ENCODE data around the gene KNL1. TPM values are rescaled to one million over a fixed set of nuclear protein-coding genes. Genes with fewer than 3 reads are reported as not detected.
"Not testable (repeated sequence)": the region's sequence is repeated elsewhere in the genome, so short reads cannot be mapped to it uniquely, and the experiment has no call there.

The KNL1 gene
- polyA plus RNA-seq, 1 donor, result 9.0 TPM

DNA sequence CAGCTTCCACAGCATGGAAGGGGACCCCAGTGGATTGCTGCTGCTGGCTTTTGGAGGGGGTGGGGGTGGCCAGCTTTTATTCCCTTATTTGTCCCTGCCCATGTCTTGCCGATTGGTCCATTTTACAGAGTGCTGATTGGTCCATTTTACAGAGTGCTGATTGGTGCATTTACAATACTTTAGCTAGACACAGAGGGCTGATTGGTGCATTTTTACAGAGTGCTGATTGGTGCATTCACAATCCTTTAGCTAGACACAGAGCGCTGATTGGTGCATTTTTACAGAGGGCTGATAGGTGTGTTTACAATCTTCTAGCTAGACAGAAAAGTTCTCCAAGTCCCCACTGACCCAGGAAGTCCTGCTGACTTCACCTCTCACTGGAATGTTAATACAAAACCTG lies 12.3 kb upstream of the KNL1 start:
- DNase-seq, result not testable (repeated sequence)

DNA sequence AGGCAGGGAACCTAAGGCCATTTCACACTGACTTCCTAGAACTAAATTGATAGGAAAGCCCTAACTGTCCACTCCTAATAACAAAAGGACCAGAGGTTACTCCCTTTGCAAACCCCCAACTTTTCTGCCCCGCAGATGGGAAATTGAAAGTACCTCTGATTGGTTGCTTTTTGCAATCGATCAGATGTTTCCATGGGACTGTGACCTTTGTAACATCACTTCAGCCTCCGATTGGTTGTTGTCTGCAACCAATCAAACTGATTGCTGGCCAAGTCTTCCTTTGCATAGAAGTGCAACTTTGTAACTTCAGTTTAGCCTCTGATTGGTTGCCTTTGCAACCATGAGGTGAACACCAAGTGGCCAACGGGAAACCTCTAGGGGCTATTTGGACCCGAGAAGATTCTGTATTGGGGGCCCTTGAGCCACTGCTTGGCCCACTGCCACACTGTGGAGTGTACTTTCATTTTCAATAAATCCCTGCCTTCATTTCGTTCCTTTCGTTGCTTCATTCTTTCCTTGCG lies 11.3 kb upstream of the KNL1 start:
- peak; percentile 65 for DNase-seq

GRCh38 chr15:40584191-40584590 lies 9.9 kb upstream of the KNL1 start:
- peak; percentile 49 for DNase-seq

DNA sequence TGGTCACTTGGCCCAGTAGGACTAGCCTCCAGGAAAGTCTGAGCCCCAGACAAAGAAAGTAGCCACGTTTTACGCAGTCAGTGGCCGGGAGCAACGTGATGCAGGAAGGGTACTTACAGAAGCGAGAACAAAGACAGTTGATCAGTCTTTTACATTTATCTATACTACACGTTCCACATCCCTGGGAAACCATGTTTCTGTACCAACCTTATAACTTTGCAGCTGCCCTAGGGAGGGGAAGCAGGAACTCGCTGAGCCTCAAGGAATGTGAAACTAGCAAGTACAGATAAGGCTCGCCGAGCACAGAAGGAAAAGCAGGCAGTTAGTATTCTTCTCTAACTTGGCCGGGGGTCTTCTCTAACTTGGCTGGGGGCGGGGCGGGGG lies 3.4 kb upstream of the KNL1 start:
- DNase-seq, result no peak

DNA sequence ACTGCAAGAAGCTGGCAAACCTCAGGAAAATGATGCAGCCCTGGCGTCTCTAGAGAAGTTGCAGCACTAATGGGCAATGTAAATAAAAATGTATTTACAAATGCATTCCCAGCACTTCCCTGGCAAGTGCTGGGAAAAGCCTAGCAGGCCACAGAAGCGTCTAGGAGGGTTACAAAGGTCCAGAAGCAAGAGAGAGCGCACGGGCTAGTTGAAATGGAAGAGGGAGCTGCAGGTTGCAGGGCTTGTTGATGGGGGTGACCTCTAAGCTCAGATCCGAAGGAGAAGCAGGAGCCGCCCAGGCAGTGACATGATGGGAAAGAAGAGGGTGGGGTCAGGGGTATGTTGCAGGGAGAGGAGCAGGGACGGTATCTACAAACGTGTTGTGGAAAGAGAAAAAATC lies 2.7 kb upstream of the KNL1 start:
- DNase-seq, result no peak

DNA sequence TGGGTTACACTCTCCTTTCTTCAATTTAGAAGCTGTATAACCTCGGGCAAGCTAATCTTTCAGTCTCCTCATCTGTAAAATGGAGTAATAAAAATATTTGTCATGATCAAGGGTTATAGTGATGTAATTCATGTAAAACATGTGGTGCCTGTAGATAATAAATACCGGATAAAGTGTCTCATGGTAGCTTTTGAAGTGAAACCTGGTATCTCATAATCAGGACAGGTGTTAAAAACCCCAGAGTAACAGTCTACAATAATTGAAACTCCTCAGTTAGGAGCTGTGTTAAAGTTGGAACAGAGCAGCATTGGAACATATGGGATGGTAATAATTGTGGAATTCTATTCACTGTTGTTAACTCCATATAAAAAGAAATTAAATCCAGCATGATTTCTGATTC lies 884 bp upstream of the KNL1 start:
- DNase-seq, result no peak

DNA sequence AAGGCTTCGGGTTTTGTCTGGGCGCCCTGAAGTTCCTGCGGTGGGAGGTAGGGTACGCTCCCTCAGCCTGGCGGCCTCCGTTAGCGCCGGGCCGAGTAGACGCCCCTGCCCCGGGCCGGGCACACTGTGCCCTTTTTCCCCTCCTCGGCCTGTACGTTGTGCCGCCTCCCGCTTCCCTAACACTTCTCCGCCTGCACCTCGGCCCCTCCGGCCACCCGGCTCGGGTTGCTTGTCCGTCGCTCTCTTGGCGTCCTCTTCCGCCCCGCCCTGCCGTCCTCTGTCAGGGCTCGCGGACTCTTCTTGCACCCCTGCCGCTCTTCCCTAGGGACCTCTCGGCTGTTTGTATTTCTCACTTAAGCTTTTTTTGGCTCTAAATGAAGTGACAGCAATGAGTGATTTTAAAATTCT lies 384 bp downstream of the KNL1 start:
- DNase-seq, result peak; percentile 63

DNA sequence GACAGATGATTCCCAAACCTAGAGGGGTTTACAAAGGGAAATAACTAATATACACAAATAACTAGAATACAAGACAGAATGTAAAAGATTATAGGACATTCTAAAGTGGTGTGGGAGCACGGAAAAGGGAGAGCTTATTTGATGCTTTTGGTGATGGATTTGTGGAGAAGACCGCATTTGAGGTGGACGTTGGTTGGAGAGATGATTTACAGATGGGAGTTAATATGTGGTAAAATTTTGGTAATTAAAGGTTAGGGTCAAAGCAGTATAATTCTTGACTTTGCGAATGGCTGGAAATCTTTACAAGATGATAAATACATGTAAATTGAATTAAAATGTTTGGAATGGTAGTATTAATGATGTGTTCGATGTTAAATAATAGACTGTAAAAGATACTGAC lies 1.2 kb downstream of the KNL1 start:
- no peak for DNase-seq

- no peak for DNase-seq
Observed at GRCh38 chr15:40595773-40596172, 1.7 kb downstream of the KNL1 start.

DNA sequence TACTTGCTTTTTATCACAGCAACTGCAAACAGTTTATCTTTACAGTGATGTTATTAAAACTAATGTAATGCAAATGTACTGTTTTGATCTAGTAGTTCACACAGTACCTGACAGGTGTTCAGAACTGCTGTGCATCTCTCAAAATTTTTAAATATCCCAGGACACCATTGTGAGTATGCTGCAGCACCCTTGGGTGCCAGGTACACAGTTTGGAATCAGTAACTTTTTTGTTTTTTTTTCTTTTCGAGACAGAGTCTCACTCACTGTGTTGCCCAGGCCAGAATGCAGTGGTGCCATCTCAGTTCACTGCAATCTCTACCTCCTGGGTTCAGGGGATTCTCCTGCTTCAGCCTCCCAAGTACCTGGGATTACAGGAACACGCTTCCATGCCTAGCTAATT lies 3.0 kb downstream of the KNL1 start:
- no peak for DNase-seq

DNA sequence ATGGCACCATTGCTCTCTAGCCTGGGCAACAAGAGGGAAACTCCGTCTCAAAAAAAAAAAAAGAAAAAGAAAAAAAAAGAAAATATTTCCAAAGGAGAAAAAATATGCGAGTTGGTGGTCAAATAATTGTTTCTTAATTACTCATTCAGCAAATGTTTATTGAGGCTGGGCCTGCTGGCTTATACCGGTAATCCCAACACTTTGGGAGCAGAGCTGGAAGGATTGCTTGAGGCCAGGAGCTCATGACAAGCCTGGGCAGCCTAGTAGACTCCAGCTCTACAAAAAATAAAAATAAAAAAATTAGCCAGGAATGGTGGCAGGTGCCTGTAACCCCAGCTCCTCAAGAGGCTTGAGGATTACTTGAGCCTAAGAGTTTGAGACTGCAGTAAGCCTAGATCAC lies 4.1 kb downstream of the KNL1 start:
- no peak for DNase-seq

GRCh38 chr15:40598672-40599071 lies 4.6 kb downstream of the KNL1 start:
- no peak for DNase-seq

DNA sequence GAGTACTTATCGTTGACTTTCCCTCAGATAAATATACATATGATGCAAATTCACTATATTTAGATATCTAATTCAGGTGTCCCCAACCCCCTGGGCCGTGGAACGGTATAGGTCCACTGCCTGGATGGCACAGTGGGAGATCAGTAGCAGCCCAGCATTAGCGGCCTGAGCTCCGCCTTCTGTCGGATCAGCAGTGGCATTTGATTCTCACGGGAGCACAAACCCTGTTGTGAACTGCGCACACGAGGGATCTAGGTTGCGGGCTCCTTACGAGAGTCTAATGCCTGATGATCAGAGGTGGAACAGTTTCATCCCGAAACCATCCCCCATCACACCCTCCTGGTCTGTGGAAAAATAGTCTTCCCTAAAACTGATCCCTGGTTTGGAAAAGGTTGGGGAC lies 6.9 kb downstream of the KNL1 start:
- no peak for DNase-seq

DNA sequence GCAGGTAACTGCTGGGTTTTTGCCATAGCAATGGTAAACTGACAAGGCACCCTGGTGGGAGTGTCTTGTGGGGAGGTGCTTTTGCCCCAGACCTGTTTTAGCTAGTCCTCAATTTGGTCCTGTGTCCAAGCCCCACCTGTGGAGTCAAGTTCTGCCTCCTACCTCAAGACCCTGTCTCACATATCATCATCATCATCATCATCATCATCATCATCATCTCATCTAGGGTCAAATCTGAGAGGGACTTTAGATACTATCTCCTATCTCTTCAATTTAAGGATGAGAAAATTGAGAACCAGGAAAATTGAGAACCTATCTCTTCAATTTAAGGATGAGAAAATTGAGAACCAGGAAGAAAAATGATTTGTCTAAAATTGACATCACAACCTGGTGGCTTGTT lies 9.9 kb downstream of the KNL1 start:
- DNase-seq, result no peak

- no peak for DNase-seq
Observed at GRCh38 chr15:40613080-40613479, 19.0 kb downstream of the KNL1 start.

DNA sequence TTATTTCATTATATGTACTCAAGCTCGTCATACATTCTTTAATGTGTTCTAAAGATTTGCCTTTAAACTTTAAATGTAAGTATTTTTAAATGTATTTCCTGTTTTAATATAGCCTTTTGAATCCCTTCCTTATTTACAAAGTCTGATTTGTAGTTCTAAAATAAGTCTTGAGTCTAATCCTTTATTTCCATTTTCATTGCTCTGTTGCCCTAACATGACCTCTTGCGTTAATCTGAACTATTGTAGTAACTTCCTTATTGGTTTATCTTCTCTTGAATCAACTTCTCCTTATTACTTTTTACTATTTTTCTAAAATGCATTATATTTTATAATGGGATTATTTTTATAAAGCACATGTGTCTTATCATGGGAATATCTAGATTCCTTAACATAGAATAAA lies 24.0 kb downstream of the KNL1 start:
- no peak for DNase-seq

DNA sequence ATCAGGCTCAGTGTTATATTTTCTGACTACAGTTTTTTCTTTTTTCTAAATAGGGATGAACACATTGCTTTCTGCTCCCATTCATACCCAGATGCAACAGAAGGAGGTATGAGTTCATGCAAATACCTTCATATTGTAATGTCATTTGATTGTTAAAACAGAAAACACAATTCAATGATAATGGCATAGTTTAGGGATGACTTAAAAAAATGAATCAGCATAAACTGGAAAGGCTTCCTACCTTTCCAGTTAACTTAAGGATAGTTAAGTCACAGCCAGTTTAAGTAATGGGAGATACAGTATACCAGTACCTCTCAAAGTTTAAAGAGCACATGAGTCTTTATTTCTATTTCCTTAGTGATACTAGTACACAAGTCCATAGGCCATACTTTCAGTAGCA lies 24.9 kb downstream of the KNL1 start:
- no peak for DNase-seq

DNA sequence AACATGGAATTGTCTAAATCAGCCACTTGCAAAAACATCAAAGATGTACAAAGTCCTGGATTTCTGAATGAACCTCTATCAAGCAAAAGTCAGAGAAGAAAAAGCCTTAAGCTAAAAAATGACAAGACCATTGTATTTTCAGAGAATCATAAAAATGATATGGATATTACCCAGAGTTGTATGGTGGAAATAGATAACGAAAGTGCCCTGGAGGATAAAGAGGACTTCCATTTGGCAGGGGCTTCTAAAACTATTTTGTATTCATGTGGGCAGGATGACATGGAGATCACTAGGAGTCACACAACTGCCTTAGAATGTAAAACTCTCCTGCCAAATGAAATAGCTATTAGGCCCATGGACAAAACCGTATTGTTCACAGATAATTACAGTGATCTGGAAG lies 29.3 kb downstream of the KNL1 start:
- DNase-seq, result no peak

GRCh38 chr15:40630313-40630712 lies 36.3 kb downstream of the KNL1 start:
- DNase-seq, result no peak

DNA sequence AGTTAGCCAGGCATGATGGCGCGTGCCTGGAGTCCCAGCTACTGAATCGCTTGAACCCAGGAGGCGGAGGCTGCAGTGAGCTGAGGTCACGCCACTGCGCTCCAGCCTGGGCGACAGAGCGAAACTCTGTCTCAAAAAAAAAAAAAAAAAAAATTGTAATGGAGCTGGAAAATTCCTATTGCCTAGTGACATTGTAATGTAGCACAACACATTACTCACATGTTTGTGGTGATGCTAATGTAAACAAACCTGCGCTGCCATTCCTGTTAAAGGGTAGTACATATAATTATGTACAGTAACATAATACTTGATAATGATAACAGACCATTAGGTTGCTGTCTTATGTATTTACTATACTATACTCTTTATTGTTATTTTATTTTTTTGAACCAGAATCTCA lies 39.1 kb downstream of the KNL1 start:
- no peak for DNase-seq

- no peak for DNase-seq
Observed at GRCh38 chr15:40637221-40637745, 43.2 kb downstream of the KNL1 start.

GRCh38 chr15:40639677-40640076 lies 45.6 kb downstream of the KNL1 start:
- DNase-seq, result no peak

- DNase-seq, result no peak
Observed at GRCh38 chr15:40647523-40647922, 53.5 kb downstream of the KNL1 start.

DNA sequence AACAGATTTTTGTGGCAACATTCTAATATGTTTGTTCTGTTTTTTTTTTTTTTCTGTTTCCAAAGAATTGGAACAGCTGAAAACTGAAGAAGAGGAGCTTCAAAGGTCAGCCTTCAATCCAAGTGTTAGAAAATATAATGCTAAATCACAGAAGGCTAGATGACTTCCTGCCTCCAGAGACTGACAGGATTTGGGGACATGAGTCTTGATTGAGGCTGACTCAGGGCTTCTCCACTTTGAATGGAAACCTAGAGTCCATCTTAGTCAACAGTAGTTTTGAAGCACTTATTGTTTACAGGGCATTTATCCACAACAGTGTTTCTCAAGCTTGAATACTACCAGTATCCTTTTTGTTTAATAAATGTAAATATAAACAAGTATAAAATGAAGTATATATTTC lies 56.4 kb downstream of the KNL1 start:
- DNase-seq, result no peak

- no peak for DNase-seq
Observed at GRCh38 chr15:40660686-40661085, 66.6 kb downstream of the KNL1 start.

GRCh38 chr15:40664909-40665308 lies 70.9 kb downstream of the KNL1 start:
- DNase-seq, result no peak

Data from hindlimb muscle (tissue), 1 donor.